Suprapubic skin (tissue), 4 donors: ENCODE measurements around the gene CEP112. TPM values are rescaled to one million over a fixed set of nuclear protein-coding genes. Genes with fewer than 3 reads are reported as not detected.

Source experiments
- DNase-seq, 2 donors: peaks; one replicate each; pipeline ENCODE4 v3.0.0-alpha.2; 2019; ENCODE audit warnings: low spot score in 2 of 2
- H3K27ac ChIP-seq: fragments of 200-600 bp; sonication (generic); one replicate; pipeline ENCODE4 v1.5.1; 2019
- H3K27me3 ChIP-seq: fragments of 200-600 bp; sonication (generic); one replicate; pipeline ENCODE4 v1.5.1; 2019
- H3K36me3 ChIP-seq: fragments of 200-600 bp; sonication (generic); one replicate; pipeline ENCODE4 v1.5.1; 2019
- H3K4me1 ChIP-seq: fragments of 200-600 bp; sonication (generic); one replicate; pipeline ENCODE4 v1.5.1; 2019
- H3K4me3 ChIP-seq: fragments of 200-600 bp; sonication (generic); one replicate; pipeline ENCODE4 v1.5.1; 2019; ENCODE audit warnings: mild to moderate bottlenecking
- H3K9me3 ChIP-seq: fragments of 200-600 bp; sonication (generic); one replicate; pipeline ENCODE4 v1.5.1; 2019
- CTCF ChIP-seq, 2 donors: fragments of 200-600 bp in 1 of 2; fragments of 450-650 bp in 1 of 2; sonication (generic) in 1 of 2; IDR thresholded peaks; one replicate each; pipeline ENCODE4 v1.5.1; 2016 to 2019; ENCODE audit warnings: antibody characterized with exemption in 2 of 2, mild to moderate bottlenecking in 1 of 2, moderate library complexity in 1 of 2
- EP300 ChIP-seq: sonication (generic); formaldehyde crosslinking; IDR thresholded peaks from one replicate; pipeline ENCODE4 v1.6.1; 2017; ENCODE audit warnings: antibody characterized with exemption
- POLR2A ChIP-seq, 2 donors: fragments of 450-650 bp; IDR thresholded peaks; one replicate each; pipeline ENCODE4 v1.6.1; 2017; ENCODE audit warnings: antibody characterized with exemption in 2 of 2, mild to moderate bottlenecking in 2 of 2, moderate library complexity in 2 of 2
- POLR2AphosphoS5 ChIP-seq, 3 donors: sonication (generic); formaldehyde crosslinking; IDR thresholded peaks; one replicate each; pipeline ENCODE4 v1.6.1; 2017; ENCODE audit warnings: antibody characterized with exemption in 3 of 3
- WGBS: methylation state at CpG from one replicate; pipeline ENCODE4 v1.1.5; 2018; 5-methylcytosine and 5-hydroxymethylcytosine counted together
- total RNA-seq, 4 donors: library from RNA; depleted of rRNA; stranded (reverse); fragments of >200 nt; gene quantifications; one replicate each; pipeline ENCODE4 v1.1.0, GENCODE V29; 2016

The CEP112 gene
- total RNA-seq, 4 donors from 2014 or later, result 0.68 to 14.1 (median 6.6) TPM

- WGBS, result 47% methylated on average over 1 of the region's 1 CpG
- H3K4me1 ChIP-seq, result no peaks in the 10 kb centered on the region
- DNase-seq, result no peak
- no peak overlapping the region for H3K4me3 ChIP-seq
- no peak overlapping the region for H3K27ac ChIP-seq
- H3K27me3 ChIP-seq, result no peaks in the 10 kb centered on the region
- H3K9me3 ChIP-seq, result no peaks in the 10 kb centered on the region
- TF ChIP-seq POLR2AphosphoS5 (IDR thresholded peaks at IDR 0.05) (no peak), EP300 (no peak), CTCF (IDR thresholded peaks at IDR 0.05) (no peak)
- no peaks in the 10 kb centered on the region for H3K36me3 ChIP-seq
Observed at GRCh38 chr17:66175892-66176291, 16.0 kb downstream of the CEP112 start.

GRCh38 chr17:66172691-66173223 lies 19.2 kb downstream of the CEP112 start:
- TF ChIP-seq CTCF (IDR thresholded peaks at IDR 0.05), result no peak
- no peak for TF ChIP-seq POLR2A (IDR thresholded peaks at IDR 0.05)
- TF ChIP-seq POLR2AphosphoS5 (IDR thresholded peaks at IDR 0.05), result no peak
- no peak for TF ChIP-seq EP300
- 93% methylated on average over 2 of the region's 2 CpGs for WGBS

GRCh38 chr17:66172144-66172543 lies 19.8 kb downstream of the CEP112 start:
- Histone ChIP-seq H3K36me3 (no peaks in the 10 kb centered on the region), H3K9me3 (no peaks in the 10 kb centered on the region), H3K27ac (no peak overlapping the region), H3K4me1 (no peaks in the 10 kb centered on the region), H3K27me3 (no peaks in the 10 kb centered on the region), H3K4me3 (no peak overlapping the region)
- WGBS, result 75% methylated on average over 5 of the region's 5 CpGs
- TF ChIP-seq CTCF (IDR thresholded peaks at IDR 0.05) (no peak), POLR2A (IDR thresholded peaks at IDR 0.05) (no peak), POLR2AphosphoS5 (IDR thresholded peaks at IDR 0.05) (no peak), EP300 (no peak)
- DNase-seq, result no peak

More at GRCh38 chr17:66172691-66173223, 19.2 kb downstream of the CEP112 start:
- no peak overlapping the region for H3K27ac ChIP-seq
- H3K9me3 ChIP-seq, result no peaks in the 10 kb centered on the region
- no peaks in the 10 kb centered on the region for H3K36me3 ChIP-seq
- DNase-seq, result no peak
- no peaks in the 10 kb centered on the region for H3K27me3 ChIP-seq
- H3K4me3 ChIP-seq, result no peak overlapping the region
- H3K4me1 ChIP-seq, result no peaks in the 10 kb centered on the region

GRCh38 chr17:66171692-66172091 lies 20.2 kb downstream of the CEP112 start:
- Histone ChIP-seq H3K4me3 (no peak overlapping the region), H3K9me3 (no peaks in the 10 kb centered on the region), H3K27ac (no peak overlapping the region), H3K4me1 (no peaks in the 10 kb centered on the region), H3K36me3 (no peaks in the 10 kb centered on the region), H3K27me3 (no peaks in the 10 kb centered on the region)
- 69% methylated on average over 3 of the region's 3 CpGs for WGBS
- DNase-seq, result no peak
- TF ChIP-seq CTCF (IDR thresholded peaks at IDR 0.05), result no peak
- TF ChIP-seq POLR2AphosphoS5 (IDR thresholded peaks at IDR 0.05), result no peak
- TF ChIP-seq EP300, result no peak
- no peak for TF ChIP-seq POLR2A (IDR thresholded peaks at IDR 0.05)

- H3K27me3 ChIP-seq, result no peaks in the 10 kb centered on the region
- H3K4me1 ChIP-seq, result no peaks in the 10 kb centered on the region
- no peaks in the 10 kb centered on the region for H3K9me3 ChIP-seq
- no peak overlapping the region for H3K4me3 ChIP-seq
- no peak overlapping the region for H3K27ac ChIP-seq
- no peaks in the 10 kb centered on the region for H3K36me3 ChIP-seq
- DNase-seq, result no peak
- TF ChIP-seq CTCF (IDR thresholded peaks at IDR 0.05) (no peak), POLR2A (IDR thresholded peaks at IDR 0.05) (no peak), EP300 (no peak), POLR2AphosphoS5 (IDR thresholded peaks at IDR 0.05) (no peak)
Observed at GRCh38 chr17:66171172-66171571, 20.8 kb downstream of the CEP112 start.
